BE2C (cell line): Measurements from ENCODE around the gene DIRAS3.

Source experiments
- DNase-seq: peaks from one replicate; pipeline ENCODE4 v3.0.0-alpha.2; 2020
- H3K27me3 ChIP-seq: fragments of 250-450 bp; sonication (Bioruptor Pico); 2 replicates; pipeline ENCODE4 v1.5.1; 2020; ENCODE audit warnings: mild to moderate bottlenecking
- H3K36me3 ChIP-seq: fragments of 250-450 bp; sonication (Bioruptor Pico); 2 replicates; pipeline ENCODE4 v1.5.1; 2020; ENCODE audit warnings: mild to moderate bottlenecking
- H3K4me1 ChIP-seq: fragments of 250-450 bp; sonication (Bioruptor Pico); 2 replicates; pipeline ENCODE4 v1.5.1; 2020
- H3K4me3 ChIP-seq: 2 replicates; pipeline ENCODE4 v1.5.1; 2011; ENCODE audit warnings: low read depth, low read length
- H3K9me3 ChIP-seq: fragments of 250-450 bp; sonication (Bioruptor Pico); 2 replicates; pipeline ENCODE4 v1.5.1; 2020
- CTCF ChIP-seq: IDR thresholded peaks from 2 replicates; pipeline ENCODE4 v1.5.1; 2012; ENCODE audit warnings: mild to moderate bottlenecking, low read depth, low read length

DIRAS3 gene

DNA sequence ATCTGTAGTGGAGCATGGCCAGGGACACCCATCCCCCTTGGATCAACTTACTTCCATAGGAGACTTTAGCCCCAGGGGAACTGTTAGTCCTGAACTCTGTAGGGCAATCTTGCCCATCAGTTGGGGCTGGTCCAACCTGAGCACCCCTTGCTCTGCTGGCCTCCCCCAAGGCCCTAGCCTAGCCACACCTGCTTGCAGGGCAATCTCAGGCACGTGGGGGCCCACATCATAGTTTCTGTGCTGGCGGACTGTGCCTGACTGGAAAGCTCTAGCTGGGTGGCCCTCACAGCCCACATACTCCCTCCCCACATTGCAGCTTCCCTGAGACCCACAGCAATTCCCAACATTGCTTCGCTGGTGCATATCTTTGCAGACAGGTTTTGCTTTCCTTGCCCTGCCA is 6.6 kb upstream of the DIRAS3 start:
- Histone ChIP-seq H3K27me3 (peaks cover 2% of the 10 kb centered on the region), H3K4me3 (no peak overlapping the region)

DNA sequence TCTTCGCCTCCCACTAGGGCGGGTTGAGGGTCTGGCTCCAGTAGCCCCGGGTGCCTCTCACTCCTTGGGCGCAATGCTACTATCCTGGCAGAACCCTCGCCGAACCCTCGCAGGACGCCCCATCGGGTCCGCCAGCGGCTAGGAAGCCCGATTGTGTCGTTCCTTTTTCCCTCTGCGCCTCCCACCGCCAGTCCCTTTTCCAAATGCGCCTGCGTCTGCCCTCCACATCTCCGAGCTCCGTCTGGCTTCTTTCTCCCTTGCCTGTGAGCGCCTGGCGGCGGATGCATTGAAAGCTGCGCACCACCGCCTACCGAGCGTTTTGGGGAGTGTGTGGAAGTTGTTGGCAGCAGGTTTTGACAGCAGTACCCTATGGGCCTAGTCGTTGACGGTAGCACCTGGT is 1.0 kb upstream of the DIRAS3 start:
- Histone ChIP-seq H3K4me1 (no peaks in the 10 kb centered on the region), H3K36me3 (no peaks in the 10 kb centered on the region), H3K4me3 (no peak overlapping the region), H3K27me3 (peaks cover 44% of the 10 kb centered on the region), H3K9me3 (no peaks in the 10 kb centered on the region)
- TF ChIP-seq CTCF, result peak; percentile 28
- DNase-seq, result peak; percentile 44

More for the DNA sequence above, 6.6 kb upstream of the DIRAS3 start:
- no peak for DNase-seq
- Histone ChIP-seq H3K36me3 (no peaks in the 10 kb centered on the region), H3K9me3 (no peaks in the 10 kb centered on the region), H3K4me1 (no peaks in the 10 kb centered on the region)
- no peak for TF ChIP-seq CTCF

- DNase-seq, result no peak
- H3K27me3 ChIP-seq, result peaks cover 48% of the 10 kb centered on the region
- no peak for TF ChIP-seq CTCF
- H3K4me3 ChIP-seq, result no peak overlapping the region
- H3K4me1 ChIP-seq, result no peaks in the 10 kb centered on the region
- H3K9me3 ChIP-seq, result no peaks in the 10 kb centered on the region
- no peaks in the 10 kb centered on the region for H3K36me3 ChIP-seq
Observed at GRCh38 chr1:68047659-68048026, 2.8 kb downstream of the DIRAS3 start.

DNA sequence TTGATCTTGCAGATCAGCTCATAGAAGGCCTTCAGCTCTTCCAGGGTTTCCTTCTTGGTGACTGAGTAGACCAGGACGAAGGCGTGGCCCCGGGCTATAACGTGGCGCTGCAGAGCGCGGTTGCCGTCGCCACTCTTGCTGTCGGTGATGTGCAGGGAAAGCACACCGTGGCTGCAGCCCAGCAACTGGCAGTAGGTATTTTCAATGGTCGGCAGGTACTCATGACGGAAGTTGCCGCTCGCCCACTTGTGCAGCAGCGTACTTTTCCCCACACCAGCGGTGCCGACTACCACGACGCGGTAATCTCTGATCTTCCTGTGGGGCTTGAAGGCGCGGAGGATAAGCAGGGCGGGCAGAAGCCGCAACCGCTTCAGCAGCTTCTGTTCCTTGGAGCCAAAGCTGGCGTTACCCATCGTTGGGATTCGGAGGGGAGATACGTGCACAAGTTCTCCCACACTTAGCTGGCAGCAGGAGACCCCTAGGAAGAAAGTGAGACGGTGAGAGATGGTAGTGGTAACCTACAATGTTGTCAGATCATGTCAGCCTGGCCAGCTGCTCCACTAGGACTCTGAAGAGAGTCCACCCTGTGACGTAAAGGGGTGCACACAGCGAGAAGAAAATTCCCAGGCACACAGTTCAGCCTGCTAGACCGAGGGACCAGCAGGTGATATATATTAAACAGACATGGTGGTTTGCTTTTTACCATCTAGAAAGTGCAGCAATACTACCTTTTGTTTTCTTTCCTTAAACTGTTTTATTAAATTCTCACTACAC is 3.4 kb downstream of the DIRAS3 start:
- Histone ChIP-seq H3K4me3 (no peak overlapping the region), H3K9me3 (no peaks in the 10 kb centered on the region), H3K4me1 (no peaks in the 10 kb centered on the region), H3K27me3 (peaks cover 47% of the 10 kb centered on the region), H3K36me3 (no peaks in the 10 kb centered on the region)
- no peak for TF ChIP-seq CTCF
- no peak for DNase-seq

DNA sequence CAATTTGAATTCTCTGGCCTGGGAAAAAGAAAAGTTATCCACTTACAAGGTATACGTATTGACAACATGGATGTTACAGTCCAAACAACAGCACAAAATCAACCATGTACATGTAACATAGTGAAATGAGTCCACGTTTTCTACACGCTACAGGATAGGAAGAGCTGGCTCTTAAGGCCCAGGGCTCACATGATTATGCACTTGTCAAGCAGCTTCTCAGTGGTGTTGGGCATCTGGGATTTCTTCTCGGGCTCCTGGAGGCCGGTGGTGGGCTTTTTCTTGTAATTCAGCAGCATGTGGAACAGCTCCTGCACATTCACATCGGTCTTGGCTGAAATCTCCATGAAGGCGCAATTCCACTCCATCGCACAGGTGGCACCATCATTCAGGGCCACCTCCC is 4.0 kb downstream of the DIRAS3 start:
- no peak overlapping the region for H3K4me3 ChIP-seq
- no peaks in the 10 kb centered on the region for H3K4me1 ChIP-seq
- TF ChIP-seq CTCF, result no peak
- H3K36me3 ChIP-seq, result no peaks in the 10 kb centered on the region
- peaks cover 40% of the 10 kb centered on the region for H3K27me3 ChIP-seq
- DNase-seq, result no peak
- no peaks in the 10 kb centered on the region for H3K9me3 ChIP-seq

- no peak for TF ChIP-seq CTCF
- peaks cover 32% of the 10 kb centered on the region for H3K27me3 ChIP-seq
- H3K4me1 ChIP-seq, result no peaks in the 10 kb centered on the region
- no peak for DNase-seq
- H3K9me3 ChIP-seq, result no peaks in the 10 kb centered on the region
- H3K36me3 ChIP-seq, result no peaks in the 10 kb centered on the region
- H3K4me3 ChIP-seq, result no peak overlapping the region
Observed at GRCh38 chr1:68045511-68046180, 4.8 kb downstream of the DIRAS3 start.
